ENCODE results near the gene PPP1R12C.
A peak's percentile ranks its signal among the peaks of the same experiment; 100 is the strongest.

- TF ChIP-seq CTCF (conservative IDR thresholded peaks at IDR 0.05) (peak; percentile 86), EZH2 (IDR thresholded peaks at IDR 0.05; ENCODE audit: low read depth) (no peak)
These were observed 28.7 kb downstream of the PPP1R12C start for GRCh38 chr19:55088543-55089341.

All from PC-9 (cell line).